ENCODE results near the gene OR2AE1. TPM values are rescaled to one million over a fixed set of nuclear protein-coding genes. Genes with fewer than 3 reads are reported as not detected.
"Not testable (repeated sequence)": the region's sequence is repeated elsewhere in the genome, so short reads cannot be mapped to it uniquely, and the experiment has no call there.

The OR2AE1 gene
- total RNA-seq, 1 donor, result not detected

DNA sequence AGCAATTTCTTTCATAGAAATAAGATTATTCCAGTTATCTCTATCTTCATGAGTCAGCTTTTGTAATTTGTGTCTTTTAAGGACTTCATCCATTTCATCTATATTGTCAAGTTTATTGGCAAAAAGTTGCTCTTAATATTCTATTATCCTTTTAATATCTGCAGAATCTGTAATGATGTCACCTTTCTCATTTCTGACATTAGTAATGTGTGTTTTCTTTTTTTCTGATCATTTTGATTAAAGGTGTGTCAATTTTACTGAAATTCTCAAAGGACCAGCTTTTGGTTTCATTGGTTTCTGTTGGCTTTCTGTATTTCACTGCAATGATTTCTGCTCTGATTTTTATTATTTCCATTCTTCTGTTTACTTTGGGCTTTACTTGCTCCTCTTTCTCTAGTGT lies 17.9 kb upstream of the OR2AE1 start:
- no peak for DNase-seq (ENCODE audit: low read depth)
- H3K4me3 ChIP-seq (ENCODE audit: low read depth, low read length), result no peak overlapping the region
- TF ChIP-seq, protein P1, sequence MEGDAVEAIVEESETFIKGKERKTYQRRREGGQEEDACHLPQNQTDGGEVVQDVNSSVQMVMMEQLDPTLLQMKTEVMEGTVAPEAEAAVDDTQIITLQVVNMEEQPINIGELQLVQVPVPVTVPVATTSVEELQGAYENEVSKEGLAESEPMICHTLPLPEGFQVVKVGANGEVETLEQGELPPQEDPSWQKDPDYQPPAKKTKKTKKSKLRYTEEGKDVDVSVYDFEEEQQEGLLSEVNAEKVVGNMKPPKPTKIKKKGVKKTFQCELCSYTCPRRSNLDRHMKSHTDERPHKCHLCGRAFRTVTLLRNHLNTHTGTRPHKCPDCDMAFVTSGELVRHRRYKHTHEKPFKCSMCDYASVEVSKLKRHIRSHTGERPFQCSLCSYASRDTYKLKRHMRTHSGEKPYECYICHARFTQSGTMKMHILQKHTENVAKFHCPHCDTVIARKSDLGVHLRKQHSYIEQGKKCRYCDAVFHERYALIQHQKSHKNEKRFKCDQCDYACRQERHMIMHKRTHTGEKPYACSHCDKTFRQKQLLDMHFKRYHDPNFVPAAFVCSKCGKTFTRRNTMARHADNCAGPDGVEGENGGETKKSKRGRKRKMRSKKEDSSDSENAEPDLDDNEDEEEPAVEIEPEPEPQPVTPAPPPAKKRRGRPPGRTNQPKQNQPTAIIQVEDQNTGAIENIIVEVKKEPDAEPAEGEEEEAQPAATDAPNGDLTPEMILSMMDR (IDR thresholded peaks at IDR 0.05; ENCODE audit: insufficient read depth, low read depth, low read length), result no peak

DNA sequence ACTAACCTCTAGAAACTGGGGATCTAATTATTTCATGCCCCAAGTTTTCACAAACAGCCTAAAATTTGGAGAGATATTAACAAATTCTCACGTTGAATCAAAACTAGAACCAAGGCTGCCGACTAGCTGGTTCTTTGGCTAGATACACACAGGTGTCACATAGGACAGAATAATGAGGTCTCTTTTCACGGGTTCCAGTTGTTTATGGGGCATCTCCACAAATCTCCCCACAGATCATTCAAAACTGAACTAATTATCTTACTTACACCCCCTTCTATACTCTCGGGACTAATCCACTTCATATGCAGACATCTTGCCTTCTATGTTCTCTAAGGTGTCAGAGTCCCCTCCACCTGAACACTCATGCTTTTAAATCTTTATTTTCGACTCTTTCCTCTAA lies 16.4 kb upstream of the OR2AE1 start:
- DNase-seq (ENCODE audit: low read depth), result no peak
- TF ChIP-seq, protein P1 (IDR thresholded peaks at IDR 0.05; ENCODE audit: insufficient read depth, low read depth, low read length), result no peak
- no peak overlapping the region for H3K4me3 ChIP-seq (ENCODE audit: low read depth, low read length)

DNA sequence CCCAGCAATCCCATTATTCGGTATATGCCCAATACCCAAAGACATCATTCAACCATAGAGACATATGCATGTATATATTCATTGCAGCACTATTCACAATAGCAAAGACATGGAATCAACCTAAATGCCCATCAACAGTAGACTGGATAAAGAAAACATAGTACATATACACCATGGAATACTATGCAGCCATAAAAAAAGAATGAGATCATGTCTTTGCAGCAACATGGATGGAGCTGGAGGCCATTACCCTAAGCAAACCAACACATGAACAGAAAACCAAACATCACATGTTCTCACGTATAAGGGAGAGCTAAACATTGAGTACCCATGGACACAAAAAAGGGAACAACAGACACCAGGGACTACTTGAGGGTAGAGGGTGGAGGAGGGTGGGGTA lies 13.5 kb upstream of the OR2AE1 start:
- DNase-seq (ENCODE audit: low read depth), result not testable (repeated sequence)

DNA sequence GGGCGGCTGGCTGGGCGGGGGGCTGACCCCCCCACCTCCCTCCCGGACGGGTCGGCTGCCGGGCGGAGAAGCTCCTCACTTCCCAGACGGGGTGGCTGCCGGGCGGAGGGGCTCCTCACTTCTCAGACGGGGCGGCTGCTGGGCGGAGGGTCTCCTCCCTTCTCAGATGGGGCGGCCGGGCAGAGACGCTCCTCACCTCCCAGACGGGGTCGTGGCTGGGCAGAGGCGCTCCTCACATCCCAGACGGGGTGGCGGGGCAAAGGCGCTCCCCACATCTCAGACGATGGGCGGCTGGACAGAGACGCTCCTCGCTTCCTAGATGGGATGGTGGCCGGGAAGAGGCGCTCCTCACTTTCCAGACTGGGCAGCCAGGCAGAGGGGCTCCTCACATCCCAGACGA lies 11.5 kb upstream of the OR2AE1 start:
- DNase-seq (ENCODE audit: low read depth); H3K4me3 ChIP-seq (ENCODE audit: low read depth, low read length): not testable (repeated sequence)

More for the DNA sequence above, 13.5 kb upstream of the OR2AE1 start:
- H3K4me3 ChIP-seq (ENCODE audit: low read depth, low read length), result not testable (repeated sequence)

DNA sequence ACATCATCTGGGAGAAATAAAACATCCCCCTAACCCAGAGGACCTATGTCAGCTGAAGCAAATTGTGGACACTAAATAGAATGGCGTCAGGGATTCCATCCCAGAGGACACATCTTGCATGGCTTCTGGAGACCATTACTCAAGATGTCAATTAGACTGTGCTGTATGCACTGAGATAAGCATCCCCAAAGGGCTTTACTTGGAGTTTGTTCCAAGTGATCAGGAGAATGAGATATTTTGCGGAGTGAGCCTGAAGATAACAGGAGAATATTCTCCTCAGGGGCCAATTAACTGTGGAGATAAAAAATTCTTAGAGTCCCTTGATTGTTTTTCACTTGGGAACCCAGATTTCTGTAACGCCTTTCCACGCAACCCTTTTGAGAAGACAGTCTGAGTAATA lies 4.5 kb upstream of the OR2AE1 start:
- no peak for DNase-seq (ENCODE audit: low read depth)
- no peak overlapping the region for H3K4me3 ChIP-seq (ENCODE audit: low read depth, low read length)
- TF ChIP-seq, protein P1 (IDR thresholded peaks at IDR 0.05; ENCODE audit: insufficient read depth, low read depth, low read length), result no peak

DNA sequence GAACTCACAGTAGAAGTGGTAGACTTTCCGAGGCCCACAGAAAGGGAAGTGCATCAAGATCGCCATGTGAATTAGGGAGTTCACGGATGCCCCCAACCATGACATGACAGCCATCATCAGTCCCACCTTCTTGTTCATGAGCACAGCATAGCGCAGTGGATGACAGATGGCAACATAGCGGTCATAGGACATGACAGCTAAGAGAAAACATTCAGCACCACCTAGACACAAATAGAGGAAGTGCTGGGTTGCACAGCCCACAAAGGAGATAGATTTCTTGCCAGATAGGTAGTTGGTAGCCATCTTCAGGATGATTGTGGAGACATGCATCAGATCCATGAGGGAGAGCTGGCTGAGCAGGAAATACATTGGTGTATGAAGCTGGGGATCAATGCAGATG lies 342 bp downstream of the OR2AE1 start:
- TF ChIP-seq, protein P1 (IDR thresholded peaks at IDR 0.05; ENCODE audit: insufficient read depth, low read depth, low read length), result no peak
- DNase-seq (ENCODE audit: low read depth), result no peak
- no peak overlapping the region for H3K4me3 ChIP-seq (ENCODE audit: low read depth, low read length)

DNA sequence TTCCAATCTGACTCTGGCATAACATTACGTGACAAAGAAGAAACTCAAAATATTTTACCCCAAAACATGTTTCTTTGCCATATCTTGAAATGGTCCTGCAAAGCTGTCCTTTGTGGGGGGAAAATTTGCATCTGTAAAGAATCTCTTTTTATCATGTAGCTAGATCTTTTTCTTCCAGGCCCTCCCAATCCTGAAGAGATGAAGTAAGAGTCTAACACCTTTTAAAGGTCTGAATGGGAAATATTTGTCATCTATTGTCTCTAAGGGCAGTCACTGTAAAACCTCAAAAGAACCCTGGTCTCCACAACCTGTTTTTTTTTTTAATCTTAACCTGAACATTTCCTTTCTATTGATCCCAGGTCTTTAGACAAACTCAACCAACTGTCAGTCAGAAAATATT lies 8.6 kb downstream of the OR2AE1 start:
- TF ChIP-seq, protein P1 (IDR thresholded peaks at IDR 0.05; ENCODE audit: insufficient read depth, low read depth, low read length), result no peak
- no peak overlapping the region for H3K4me3 ChIP-seq (ENCODE audit: low read depth, low read length)
- DNase-seq (ENCODE audit: low read depth), result no peak

DNA sequence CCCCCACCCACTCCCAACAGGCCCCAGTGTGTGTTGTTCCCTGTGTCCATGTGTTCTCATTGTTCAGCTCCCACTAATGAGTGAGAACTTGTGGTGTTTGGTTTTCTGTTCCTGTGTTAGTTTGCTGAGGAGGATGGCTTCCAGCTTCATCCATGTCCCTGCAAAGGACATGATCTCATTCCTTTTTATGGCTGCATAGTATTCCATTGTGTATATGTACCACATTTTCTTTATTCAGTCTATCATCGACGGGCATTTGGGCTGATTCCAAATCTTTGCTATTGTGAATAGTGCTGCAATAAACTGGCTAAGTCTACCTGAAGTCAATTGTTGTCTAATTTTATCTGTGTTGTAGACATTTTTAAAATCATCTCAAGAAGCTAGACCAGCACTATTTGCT lies 9.4 kb downstream of the OR2AE1 start:
- not testable (repeated sequence) for H3K4me3 ChIP-seq (ENCODE audit: low read depth, low read length); DNase-seq (ENCODE audit: low read depth)

All from fibroblast of villous mesenchyme (primary cell).